ENCODE measurements around the gene SIK1. TPM values are rescaled to one million over a fixed set of nuclear protein-coding genes. Genes with fewer than 3 reads are reported as not detected.
"Not testable (repeated sequence)": the region's sequence is repeated elsewhere in the genome, so short reads cannot be mapped to it uniquely, and the experiment has no call there.

Gene SIK1
- 1 to 10 TPM; 7.8 to 7.9 TPM for total RNA-seq

GRCh38 chr21:43426404-43427241 lies at the start of gene SIK1:
Gene SIK1, minus strand, starts transcription at chr21:43427131. Its CDS starts 953 bp downstream, at chr21:43426178.
- CTCF ChIA-PET; DNase-seq; H3K27ac Mint-ChIP-seq; H3K9me3 Mint-ChIP-seq (ENCODE audit: low read depth); H3K27me3 Mint-ChIP-seq; H3K36me3 Mint-ChIP-seq; H3K4me1 Mint-ChIP-seq; H3K4me3 Mint-ChIP-seq: not testable (repeated sequence)
- peak; percentile 10 for ATAC-seq

GRCh38 chr21:43471597-43472242 lies 44.8 kb upstream of the SIK1 start:
- H3K27me3 Mint-ChIP-seq; H3K4me3 Mint-ChIP-seq; DNase-seq; H3K27ac Mint-ChIP-seq; H3K9me3 Mint-ChIP-seq (ENCODE audit: low read depth); H3K4me1 Mint-ChIP-seq; H3K36me3 Mint-ChIP-seq; ATAC-seq; CTCF ChIA-PET: not testable (repeated sequence)

GRCh38 chr21:43469719-43470458 lies 43.0 kb upstream of the SIK1 start:
- H3K9me3 Mint-ChIP-seq (ENCODE audit: low read depth); H3K27ac Mint-ChIP-seq; H3K4me1 Mint-ChIP-seq; DNase-seq; H3K36me3 Mint-ChIP-seq; CTCF ChIA-PET; H3K4me3 Mint-ChIP-seq; ATAC-seq; H3K27me3 Mint-ChIP-seq: not testable (repeated sequence)

- CTCF ChIA-PET = no interaction called here
Observed at GRCh38 chr21:43467785-43468184, 40.9 kb upstream of the SIK1 start.

DNA sequence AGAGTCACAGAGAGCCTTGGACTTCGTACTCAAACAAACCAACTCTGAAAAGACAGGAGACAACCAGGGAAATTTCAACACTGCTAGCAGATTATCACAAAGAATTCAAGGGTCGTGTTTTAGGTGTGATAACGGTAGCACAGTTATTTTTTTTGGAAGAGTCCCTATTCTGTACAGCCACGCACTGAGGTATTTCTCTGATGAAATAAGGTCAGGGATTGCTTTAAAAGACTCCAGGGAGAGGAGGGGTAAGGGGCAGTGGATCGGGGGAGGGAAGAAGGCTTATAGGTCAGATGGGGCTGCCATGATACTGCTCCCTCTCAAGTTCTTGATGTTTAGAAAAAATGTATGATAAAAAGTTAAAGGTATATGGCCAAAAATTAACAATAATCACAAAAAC lies 38.2 kb upstream of the SIK1 start:
- H3K27me3 Mint-ChIP-seq; H3K4me1 Mint-ChIP-seq; H3K9me3 Mint-ChIP-seq (ENCODE audit: low read depth); H3K4me3 Mint-ChIP-seq; H3K36me3 Mint-ChIP-seq; DNase-seq; H3K27ac Mint-ChIP-seq; CTCF ChIA-PET; ATAC-seq: not testable (repeated sequence)

More at GRCh38 chr21:43467785-43468184, 40.9 kb upstream of the SIK1 start:
- peak overlapping the region; percentile 30 for H3K4me3 Mint-ChIP-seq
- H3K27me3 Mint-ChIP-seq = no peaks in the 10 kb centered on the region
- DNase-seq = no peak
- no peak for ATAC-seq
- H3K9me3 Mint-ChIP-seq (ENCODE audit: low read depth) = peaks cover 3% of the 10 kb centered on the region
- no peaks in the 10 kb centered on the region for H3K36me3 Mint-ChIP-seq
- peaks cover 4% of the 10 kb centered on the region for H3K4me1 Mint-ChIP-seq
- peak overlapping the region; percentile 74 for H3K27ac Mint-ChIP-seq

DNA sequence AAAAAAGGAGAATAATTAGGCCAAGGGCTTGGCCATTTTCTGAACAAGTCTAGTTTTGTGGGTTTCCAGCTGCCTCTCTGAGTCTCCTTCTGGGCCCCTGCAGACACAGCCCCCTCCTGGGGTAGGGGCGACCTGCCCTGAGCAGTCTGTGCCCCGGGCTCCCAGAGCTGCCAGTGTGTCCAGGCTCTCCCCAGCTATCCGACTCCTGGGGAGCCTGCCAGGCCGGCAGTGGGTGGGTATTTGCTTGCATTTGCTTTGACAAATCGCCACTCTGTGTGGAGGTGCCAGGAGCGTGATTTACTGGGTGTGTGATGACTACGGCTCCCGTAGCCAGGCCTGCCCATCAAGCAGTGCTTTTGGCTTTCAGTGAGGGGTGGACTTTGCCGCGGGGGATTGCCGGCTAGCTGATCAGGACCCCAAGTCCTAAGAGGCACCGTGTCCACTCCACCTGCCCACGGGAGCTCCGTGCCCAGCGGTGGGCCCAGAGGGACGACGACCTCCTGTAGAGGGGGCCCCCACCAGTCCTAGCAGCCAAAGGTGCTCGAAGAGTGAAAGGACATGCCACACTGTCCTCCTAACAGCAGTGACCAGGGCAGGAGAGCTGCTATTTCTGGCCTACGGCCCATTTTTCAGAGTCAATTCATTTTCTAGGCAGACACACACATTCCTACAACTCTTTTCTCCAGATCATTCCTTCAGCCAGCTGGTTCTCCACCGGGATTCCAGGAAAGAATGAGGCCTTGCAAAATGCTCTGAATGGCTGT lies 36.7 kb upstream of the SIK1 start:
- not testable (repeated sequence) for H3K4me3 Mint-ChIP-seq

GRCh38 chr21:43462932-43463331 lies 36.0 kb upstream of the SIK1 start:
- ATAC-seq; DNase-seq; H3K4me3 Mint-ChIP-seq; H3K4me1 Mint-ChIP-seq; H3K27ac Mint-ChIP-seq; H3K36me3 Mint-ChIP-seq; H3K9me3 Mint-ChIP-seq (ENCODE audit: low read depth); CTCF ChIA-PET; H3K27me3 Mint-ChIP-seq: not testable (repeated sequence)

More for the DNA sequence above, 36.7 kb upstream of the SIK1 start:
- H3K9me3 Mint-ChIP-seq (ENCODE audit: low read depth); CTCF ChIA-PET; H3K27ac Mint-ChIP-seq; H3K36me3 Mint-ChIP-seq; DNase-seq; H3K27me3 Mint-ChIP-seq; ATAC-seq; H3K4me1 Mint-ChIP-seq: not testable (repeated sequence)

- H3K4me1 Mint-ChIP-seq; H3K36me3 Mint-ChIP-seq; H3K27me3 Mint-ChIP-seq; H3K27ac Mint-ChIP-seq; H3K4me3 Mint-ChIP-seq; DNase-seq; CTCF ChIA-PET; ATAC-seq; H3K9me3 Mint-ChIP-seq (ENCODE audit: low read depth): not testable (repeated sequence)
Observed at GRCh38 chr21:43460475-43460874, 33.5 kb upstream of the SIK1 start.

DNA sequence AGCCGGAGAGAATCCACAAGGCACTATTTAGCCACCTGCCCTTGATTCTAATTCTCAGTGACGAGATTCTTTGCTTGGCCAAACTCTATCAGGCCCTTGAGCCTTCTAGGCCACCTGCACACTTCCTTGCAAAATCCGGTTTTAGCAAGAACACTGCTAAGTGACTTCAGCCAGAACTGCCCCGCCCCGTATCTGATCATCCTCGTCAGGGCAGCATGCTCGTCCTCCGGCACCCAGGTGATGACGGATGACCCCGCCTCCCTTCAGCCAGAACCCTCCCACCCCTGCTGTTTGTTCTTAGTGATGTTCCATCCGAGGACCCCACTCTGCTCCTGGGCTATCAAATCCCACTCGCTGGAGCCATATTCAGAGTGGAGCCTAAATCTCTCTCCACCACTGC lies 32.1 kb upstream of the SIK1 start:
- ATAC-seq; H3K27me3 Mint-ChIP-seq; H3K36me3 Mint-ChIP-seq; H3K27ac Mint-ChIP-seq; H3K4me3 Mint-ChIP-seq; H3K9me3 Mint-ChIP-seq (ENCODE audit: low read depth); H3K4me1 Mint-ChIP-seq; DNase-seq; CTCF ChIA-PET: not testable (repeated sequence)

DNA sequence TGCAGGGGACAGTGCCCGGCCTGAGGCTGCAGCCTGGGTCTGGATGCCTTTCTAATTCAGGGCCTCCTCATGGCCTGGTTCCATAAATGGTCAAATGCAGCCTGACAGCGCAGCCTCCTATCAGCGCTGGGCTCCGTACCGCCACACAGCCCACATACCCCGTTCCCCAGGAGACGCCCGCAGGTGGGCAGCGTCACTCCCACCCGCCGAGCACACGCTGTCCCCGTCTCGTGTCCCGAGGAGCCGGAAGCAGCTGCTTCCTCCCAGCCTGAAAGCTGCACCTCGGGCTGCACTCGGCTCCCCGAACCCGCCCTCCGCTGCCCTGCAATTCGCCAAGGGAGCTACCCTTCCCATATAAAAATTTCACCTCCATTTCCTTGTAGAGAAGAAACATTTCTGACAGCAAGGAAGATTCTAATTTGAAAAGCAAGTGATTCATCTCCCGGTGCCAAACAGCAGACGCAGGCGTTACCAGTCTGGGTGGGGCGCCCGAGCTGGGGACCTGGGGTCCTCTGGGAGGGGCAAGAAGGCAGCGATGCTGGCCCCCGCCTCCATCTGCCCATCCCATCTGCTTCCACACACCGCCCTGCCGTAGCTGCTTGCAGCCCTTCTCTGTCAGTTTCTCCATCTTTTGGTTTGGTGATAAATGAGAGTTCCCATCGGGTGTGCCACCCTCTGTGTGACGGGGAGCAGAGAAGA lies 29.8 kb upstream of the SIK1 start:
- CTCF ChIA-PET; H3K36me3 Mint-ChIP-seq; H3K4me3 Mint-ChIP-seq; H3K4me1 Mint-ChIP-seq; H3K27me3 Mint-ChIP-seq; DNase-seq; H3K9me3 Mint-ChIP-seq (ENCODE audit: low read depth); H3K27ac Mint-ChIP-seq: not testable (repeated sequence)
- ATAC-seq = peak; percentile 28

DNA sequence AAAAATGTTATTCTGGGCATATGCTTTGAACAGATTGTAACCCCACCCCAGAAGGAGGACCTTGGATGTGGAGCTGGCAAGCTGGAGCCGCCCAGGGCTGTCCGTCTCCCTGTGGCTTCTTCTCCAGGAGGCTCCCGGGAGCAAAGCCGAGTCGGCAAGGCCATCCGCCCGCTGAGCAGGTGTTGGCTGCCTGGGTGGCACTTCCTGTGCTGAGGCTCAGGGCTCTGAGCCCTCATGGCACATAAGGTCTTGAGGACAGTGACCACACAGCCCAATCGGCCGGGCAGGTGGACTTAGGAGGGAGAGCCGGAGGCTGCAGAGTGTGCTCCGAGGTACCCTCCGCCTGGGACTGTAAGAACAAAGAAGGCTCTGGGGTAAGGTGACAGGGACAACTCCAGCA lies 28.8 kb upstream of the SIK1 start:
- DNase-seq; H3K27ac Mint-ChIP-seq; H3K4me3 Mint-ChIP-seq; ATAC-seq; H3K36me3 Mint-ChIP-seq; H3K4me1 Mint-ChIP-seq; CTCF ChIA-PET; H3K27me3 Mint-ChIP-seq; H3K9me3 Mint-ChIP-seq (ENCODE audit: low read depth): not testable (repeated sequence)

DNA sequence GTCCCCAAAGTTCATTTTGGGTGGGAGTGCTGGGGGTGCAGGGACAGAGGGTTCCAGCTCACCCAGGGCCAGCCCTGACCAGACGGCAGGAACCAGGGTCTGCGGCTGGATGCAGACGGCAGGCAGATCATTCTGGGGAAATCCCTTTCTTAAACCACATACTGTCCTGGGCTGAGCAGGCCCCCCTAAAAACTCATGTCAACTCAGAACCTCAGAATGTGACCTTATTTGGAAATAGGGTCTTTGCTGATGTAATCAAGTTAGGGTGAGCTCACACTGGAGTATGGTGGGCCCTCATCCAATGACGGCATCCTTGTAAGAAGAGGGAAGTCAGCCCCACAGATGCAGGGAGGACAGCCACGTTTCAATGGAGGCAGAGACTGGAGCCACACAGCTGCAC lies 27.2 kb upstream of the SIK1 start:
- H3K36me3 Mint-ChIP-seq; H3K9me3 Mint-ChIP-seq (ENCODE audit: low read depth); H3K27ac Mint-ChIP-seq; CTCF ChIA-PET; H3K27me3 Mint-ChIP-seq; DNase-seq; H3K4me1 Mint-ChIP-seq; H3K4me3 Mint-ChIP-seq: not testable (repeated sequence)
- peak; percentile 13 for ATAC-seq

GRCh38 chr21:43451850-43452249 lies 24.9 kb upstream of the SIK1 start:
- H3K4me3 Mint-ChIP-seq; H3K27ac Mint-ChIP-seq; ATAC-seq; CTCF ChIA-PET; H3K9me3 Mint-ChIP-seq (ENCODE audit: low read depth); H3K36me3 Mint-ChIP-seq; DNase-seq; H3K4me1 Mint-ChIP-seq; H3K27me3 Mint-ChIP-seq: not testable (repeated sequence)
